Kidney glomerular epithelial cell (primary cell): ENCODE data around the gene GBP2.

ENCODE experiments used
- DNase-seq: peaks from one replicate; lab custom pipeline; 2025; lab: John Stamatoyannopoulos, UW

The GBP2 gene

DNA sequence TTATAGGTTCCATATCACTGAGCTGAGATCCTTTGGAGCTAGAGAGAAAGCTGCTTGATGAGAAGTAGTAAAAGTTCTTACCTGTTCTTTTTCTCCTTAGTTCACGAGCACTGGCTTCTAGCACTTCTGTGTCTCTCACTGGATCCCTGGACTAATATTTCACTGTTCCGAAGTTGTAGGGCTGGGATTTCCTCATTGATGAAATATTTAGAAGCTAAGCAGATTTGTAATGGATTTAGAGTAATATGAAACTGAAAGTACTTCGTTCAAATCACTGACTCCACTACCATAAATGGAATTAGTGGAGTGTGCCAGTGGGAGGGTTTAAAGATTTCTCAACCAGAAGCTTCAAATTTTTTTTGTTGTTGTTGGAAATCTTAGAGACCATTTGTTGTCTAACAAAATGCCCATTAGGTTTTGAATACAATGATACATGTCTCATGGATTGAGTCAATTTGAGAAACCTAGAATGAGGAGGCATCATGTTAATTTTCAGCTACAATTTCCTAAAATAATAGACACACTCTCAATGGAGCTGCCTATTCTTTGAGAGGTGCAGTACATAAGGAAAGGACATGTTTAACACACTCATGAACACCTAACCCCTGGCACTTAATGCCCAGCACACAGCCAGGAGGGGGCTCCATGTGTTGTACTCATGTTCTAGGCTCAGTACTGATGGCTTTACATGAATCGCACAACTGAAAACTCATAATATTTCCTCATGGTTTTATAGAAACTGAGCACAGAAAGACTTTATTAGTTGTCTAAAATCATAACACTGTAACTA is 60.6 kb downstream of the GBP2 start, which contains the start of gene GBP1:
Gene GBP1 (minus strand): TSS at position 130 of the 790 bp plus-strand sequence. CDS start 1,974 bp downstream, outside the sequence.
- peak; percentile 84 for DNase-seq

DNA sequence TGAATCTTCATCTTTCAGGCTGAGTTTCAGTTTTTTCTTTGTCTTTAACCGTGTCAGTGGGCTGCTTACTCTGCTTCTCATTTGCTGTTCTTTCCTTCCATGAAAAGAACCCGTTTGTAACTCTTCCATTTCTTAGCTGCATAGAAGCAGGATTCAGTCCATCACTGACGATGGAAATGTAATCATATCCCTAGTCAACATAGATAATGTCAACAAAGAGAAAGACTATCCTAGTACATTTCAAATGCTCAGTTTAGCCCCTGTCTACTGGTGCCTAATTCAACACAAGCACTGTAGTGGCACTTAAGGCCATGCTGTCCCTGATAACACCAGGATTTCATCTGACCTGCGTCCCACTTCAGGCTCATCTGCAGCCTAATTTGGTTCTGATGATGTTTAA is 61.3 kb downstream of the GBP2 start:
- peak; percentile 14 for DNase-seq

DNA sequence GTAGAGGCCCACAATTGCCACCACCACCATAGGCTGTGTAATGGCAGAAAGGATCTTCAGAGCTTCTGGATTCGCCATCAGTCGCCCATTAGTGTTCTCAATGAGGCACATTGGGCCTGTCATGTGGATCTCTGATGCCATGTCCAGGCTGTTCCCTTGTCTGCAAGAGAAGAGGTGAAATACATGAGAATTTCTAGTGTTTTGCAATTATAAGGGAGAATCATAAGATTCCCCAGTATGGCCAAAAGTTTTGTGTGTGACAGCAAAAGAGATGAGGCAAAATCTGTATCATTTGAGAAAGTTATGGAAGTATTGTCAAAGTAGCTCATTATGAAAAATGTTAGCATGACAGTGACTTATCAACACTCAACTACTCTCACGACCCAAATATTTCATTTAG is 62.8 kb downstream of the GBP2 start:
- no peak for DNase-seq

DNA sequence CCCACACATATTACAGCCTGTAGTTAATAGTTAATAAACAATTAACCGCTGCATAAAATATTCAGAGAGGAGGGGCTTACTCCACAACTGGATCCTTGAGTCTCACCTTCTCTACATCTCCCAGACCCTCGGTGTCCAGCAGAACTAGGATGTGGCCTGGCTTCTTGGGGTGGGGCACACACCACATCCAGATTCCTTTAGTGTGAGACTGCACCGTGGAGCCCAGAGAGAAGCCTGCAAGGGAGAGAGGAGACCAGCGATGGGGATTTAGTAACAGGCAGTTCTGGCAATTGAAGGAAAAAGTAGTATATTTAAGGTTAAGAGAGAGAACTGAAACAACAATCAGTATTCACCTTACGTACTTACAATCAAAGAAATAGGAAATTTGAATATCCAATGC is 65.8 kb downstream of the GBP2 start:
- DNase-seq, result no peak
